HepG2 (cell line): ENCODE data around the gene PLEKHG4. TPM values are rescaled to one million over a fixed set of nuclear protein-coding genes. Genes with fewer than 3 reads are reported as not detected.
A peak's percentile ranks its signal among the peaks of the same experiment; 100 is the strongest.

Experiments
- ATRX ChIP-seq: sonication (generic); formaldehyde crosslinking; IDR thresholded peaks from 2 replicates; pipeline ENCODE4 v1.4.0; 2020; ENCODE audit warnings: missing genetic modification reagents, borderline replicate concordance
- EED ChIP-seq: sonication (generic); formaldehyde crosslinking; IDR thresholded peaks from 2 replicates; pipeline ENCODE4 v1.5.0; 2020; ENCODE audit warnings: mild to moderate bottlenecking, missing genetic modification reagents
- HHEX ChIP-seq: IDR thresholded peaks from 2 replicates; pipeline ENCODE4 v1.6.1; 2016; ENCODE audit warnings: control low read depth
- HNF4G ChIP-seq, 2 experiments: sonication (generic) in 1 of 2; formaldehyde crosslinking in 1 of 2; IDR thresholded peaks; 2 replicates each; pipeline versions ENCODE4 v1.4.0 to v1.6.1; 2011 to 2020; ENCODE audit warnings: borderline replicate concordance in 2 of 2, low read depth in 2 of 2, mild to moderate bottlenecking in 2 of 2, low read length in 1 of 2, missing genetic modification reagents in 1 of 2, moderate library complexity in 1 of 2
- HOXA5 ChIP-seq: sonication (generic); formaldehyde crosslinking; IDR thresholded peaks from 2 replicates; pipeline ENCODE4 v1.4.0; 2020; ENCODE audit warnings: missing genetic modification reagents
- MBD4 ChIP-seq: IDR thresholded peaks from 2 replicates; pipeline ENCODE4 v1.6.1; 2012; ENCODE audit warnings: low read length, inconsistent platforms, borderline replicate concordance
- MED8 ChIP-seq: sonication (generic); formaldehyde crosslinking; IDR thresholded peaks from 2 replicates; pipeline ENCODE4 v1.8.1; 2023; ENCODE audit warnings: mild to moderate bottlenecking, missing genetic modification reagents; ENCODE audit not compliant: insufficient replicate concordance
- NRL ChIP-seq: sonication (generic); formaldehyde crosslinking; IDR thresholded peaks from 2 replicates; pipeline ENCODE4 v1.5.0; 2020; ENCODE audit warnings: missing genetic modification reagents, mild to moderate bottlenecking, moderate library complexity, borderline replicate concordance
- RBM22 ChIP-seq: fragments of 200-400 bp; formaldehyde crosslinking; optimal IDR thresholded peaks from 2 replicates; pipeline ENCODE3; 2017; ENCODE audit warnings: mild to moderate bottlenecking, low read length, moderate library complexity
- SAP130 ChIP-seq: IDR thresholded peaks from 2 replicates; pipeline ENCODE4 v1.6.1; 2016; ENCODE audit warnings: low read depth
- SCMH1 ChIP-seq: sonication (generic); formaldehyde crosslinking; IDR thresholded peaks from 2 replicates; pipeline ENCODE4 v1.9.0; 2021; ENCODE audit warnings: missing genetic modification reagents, mild to moderate bottlenecking, borderline replicate concordance
- STAG1 ChIP-seq: sonication (generic); formaldehyde crosslinking; IDR thresholded peaks from 2 replicates; pipeline ENCODE4 v1.4.0; 2020; ENCODE audit warnings: missing genetic modification reagents
- ZBTB21 ChIP-seq: sonication (generic); formaldehyde crosslinking; IDR thresholded peaks from 2 replicates; pipeline ENCODE4 v1.4.0; 2020; ENCODE audit warnings: missing genetic modification reagents
- ZKSCAN1 ChIP-seq: fragments of 150-350 bp; IDR thresholded peaks from 2 replicates; pipeline ENCODE4 v1.6.1; 2014; ENCODE audit warnings: low read length
- ZNF138 ChIP-seq: sonication (generic); formaldehyde crosslinking; IDR thresholded peaks from 2 replicates; pipeline ENCODE4 v1.5.0; 2020; ENCODE audit warnings: mild to moderate bottlenecking, low read depth, missing genetic modification reagents
- ZNF44 ChIP-seq: sonication (generic); formaldehyde crosslinking; IDR thresholded peaks from 2 replicates; pipeline ENCODE4 v1.5.1; 2020; ENCODE audit warnings: mild to moderate bottlenecking, missing genetic modification reagents
- ZNF556 ChIP-seq: sonication (generic); formaldehyde crosslinking; IDR thresholded peaks from 2 replicates; pipeline ENCODE4 v1.4.0; 2020; ENCODE audit warnings: mild to moderate bottlenecking, missing genetic modification reagents, borderline replicate concordance
- ZNF850 ChIP-seq: sonication (generic); formaldehyde crosslinking; conservative IDR thresholded peaks from 2 replicates; pipeline ENCODE4 v1.9.0; 2021; ENCODE audit warnings: mild to moderate bottlenecking, missing genetic modification reagents
- polyA plus RNA-seq, 8 experiments: library from polyadenylated mRNA; depleted of rRNA in 3 of 8; stranded (reverse) in 7 of 8; unstranded in 1 of 8; fragments of >200 nt; fragmentation: Illumina TruSeq in 4 of 8; extraction: Trizol in 4 of 8; gene quantifications; 2 replicates each; pipeline versions ENCODE4 v1.2.1 to v1.2.3, GENCODE V29; 2011 to 2016; ENCODE audit warnings: low read depth in 4 of 8, missing spikeins in 1 of 8, mixed read lengths in 1 of 8; ENCODE audit not compliant: insufficient read depth in 1 of 8
- total RNA-seq, 5 experiments: library from RNA; depleted of rRNA; stranded (reverse); fragments of >200 nt; fragmentation: Illumina TruSeq; extraction: Trizol; gene quantifications; 2 replicates each; pipeline ENCODE4 v1.2.3, GENCODE V29; 2016; ENCODE audit warnings: low read depth in 1 of 5
- TF ChIP-seq, protein P1 (sequence below): sonication (generic); formaldehyde crosslinking; IDR thresholded peaks from 2 replicates; pipeline ENCODE4 v1.5.0; 2020; ENCODE audit warnings: mild to moderate bottlenecking, missing genetic modification reagents, borderline replicate concordance
- TF ChIP-seq, protein P2 (sequence below): sonication (generic); formaldehyde crosslinking; IDR thresholded peaks from 2 replicates; pipeline ENCODE4 v1.5.0; 2020; ENCODE audit warnings: mild to moderate bottlenecking, missing genetic modification reagents, moderate library complexity

The PLEKHG4 gene
- total and polyA plus RNA-seq, 2 of the 13 experiments (the other 11 are each of a cell fraction or from before 2014, with no cell fraction given) = 7.1 to 13.6 TPM

DNA sequence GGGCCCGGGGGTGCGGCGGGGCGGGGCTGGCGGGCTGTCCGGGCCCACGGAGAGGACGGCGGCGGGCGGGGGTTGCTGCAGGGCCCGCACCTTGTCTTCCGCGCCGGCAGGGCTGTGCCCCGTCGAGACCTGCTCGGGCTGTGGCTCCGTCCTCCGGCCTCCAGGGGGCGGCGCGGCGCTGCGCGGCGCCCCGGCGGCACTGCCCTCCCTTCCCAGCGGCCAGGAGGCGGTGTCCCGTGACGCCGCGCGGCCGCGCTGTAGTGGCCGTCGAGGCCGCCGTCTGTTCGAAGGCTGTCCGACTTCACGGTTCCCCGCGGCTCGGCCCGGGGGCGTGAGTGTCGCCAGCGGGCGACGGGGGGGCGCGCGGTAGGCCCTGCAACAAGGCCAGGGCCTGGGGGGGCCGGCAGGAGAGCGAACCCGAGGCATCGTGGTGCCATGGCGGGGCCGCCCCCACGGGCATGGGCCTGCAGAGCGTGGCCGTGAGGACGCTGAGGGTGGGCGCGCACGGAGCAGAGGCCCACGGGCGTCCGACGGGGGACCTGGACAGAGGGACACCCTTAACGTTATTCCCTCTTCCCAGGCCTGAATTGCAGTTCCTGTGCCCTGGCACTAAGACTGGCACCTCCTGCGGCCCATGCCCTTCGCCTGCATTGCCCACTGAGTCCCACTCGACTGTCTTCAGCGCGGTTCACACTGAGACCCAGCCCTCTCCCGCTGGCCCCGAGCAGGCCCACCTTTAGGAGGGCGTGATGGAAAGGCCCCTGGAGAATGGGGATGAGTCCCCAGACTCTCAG lies at the start of gene PLEKHG4 (continued):
- TF ChIP-seq ATRX = no peak
- no peak for TF ChIP-seq ZNF850
- TF ChIP-seq HOXA5 (CRISPR knock-in tag) = no peak
- TF ChIP-seq HNF4G (IDR thresholded peaks at IDR 0.05; ENCODE audit: borderline replicate concordance, low read depth, low read length) = no peak; the same call in 1 of the 2 replicates
- no peak for TF ChIP-seq HNF4G (CRISPR knock-in tag; IDR thresholded peaks at IDR 0.05; ENCODE audit: borderline replicate concordance, low read depth)
- TF ChIP-seq ZNF556 = peak; percentile 89
- peak; percentile 70 for TF ChIP-seq RBM22
- TF ChIP-seq, protein P1, sequence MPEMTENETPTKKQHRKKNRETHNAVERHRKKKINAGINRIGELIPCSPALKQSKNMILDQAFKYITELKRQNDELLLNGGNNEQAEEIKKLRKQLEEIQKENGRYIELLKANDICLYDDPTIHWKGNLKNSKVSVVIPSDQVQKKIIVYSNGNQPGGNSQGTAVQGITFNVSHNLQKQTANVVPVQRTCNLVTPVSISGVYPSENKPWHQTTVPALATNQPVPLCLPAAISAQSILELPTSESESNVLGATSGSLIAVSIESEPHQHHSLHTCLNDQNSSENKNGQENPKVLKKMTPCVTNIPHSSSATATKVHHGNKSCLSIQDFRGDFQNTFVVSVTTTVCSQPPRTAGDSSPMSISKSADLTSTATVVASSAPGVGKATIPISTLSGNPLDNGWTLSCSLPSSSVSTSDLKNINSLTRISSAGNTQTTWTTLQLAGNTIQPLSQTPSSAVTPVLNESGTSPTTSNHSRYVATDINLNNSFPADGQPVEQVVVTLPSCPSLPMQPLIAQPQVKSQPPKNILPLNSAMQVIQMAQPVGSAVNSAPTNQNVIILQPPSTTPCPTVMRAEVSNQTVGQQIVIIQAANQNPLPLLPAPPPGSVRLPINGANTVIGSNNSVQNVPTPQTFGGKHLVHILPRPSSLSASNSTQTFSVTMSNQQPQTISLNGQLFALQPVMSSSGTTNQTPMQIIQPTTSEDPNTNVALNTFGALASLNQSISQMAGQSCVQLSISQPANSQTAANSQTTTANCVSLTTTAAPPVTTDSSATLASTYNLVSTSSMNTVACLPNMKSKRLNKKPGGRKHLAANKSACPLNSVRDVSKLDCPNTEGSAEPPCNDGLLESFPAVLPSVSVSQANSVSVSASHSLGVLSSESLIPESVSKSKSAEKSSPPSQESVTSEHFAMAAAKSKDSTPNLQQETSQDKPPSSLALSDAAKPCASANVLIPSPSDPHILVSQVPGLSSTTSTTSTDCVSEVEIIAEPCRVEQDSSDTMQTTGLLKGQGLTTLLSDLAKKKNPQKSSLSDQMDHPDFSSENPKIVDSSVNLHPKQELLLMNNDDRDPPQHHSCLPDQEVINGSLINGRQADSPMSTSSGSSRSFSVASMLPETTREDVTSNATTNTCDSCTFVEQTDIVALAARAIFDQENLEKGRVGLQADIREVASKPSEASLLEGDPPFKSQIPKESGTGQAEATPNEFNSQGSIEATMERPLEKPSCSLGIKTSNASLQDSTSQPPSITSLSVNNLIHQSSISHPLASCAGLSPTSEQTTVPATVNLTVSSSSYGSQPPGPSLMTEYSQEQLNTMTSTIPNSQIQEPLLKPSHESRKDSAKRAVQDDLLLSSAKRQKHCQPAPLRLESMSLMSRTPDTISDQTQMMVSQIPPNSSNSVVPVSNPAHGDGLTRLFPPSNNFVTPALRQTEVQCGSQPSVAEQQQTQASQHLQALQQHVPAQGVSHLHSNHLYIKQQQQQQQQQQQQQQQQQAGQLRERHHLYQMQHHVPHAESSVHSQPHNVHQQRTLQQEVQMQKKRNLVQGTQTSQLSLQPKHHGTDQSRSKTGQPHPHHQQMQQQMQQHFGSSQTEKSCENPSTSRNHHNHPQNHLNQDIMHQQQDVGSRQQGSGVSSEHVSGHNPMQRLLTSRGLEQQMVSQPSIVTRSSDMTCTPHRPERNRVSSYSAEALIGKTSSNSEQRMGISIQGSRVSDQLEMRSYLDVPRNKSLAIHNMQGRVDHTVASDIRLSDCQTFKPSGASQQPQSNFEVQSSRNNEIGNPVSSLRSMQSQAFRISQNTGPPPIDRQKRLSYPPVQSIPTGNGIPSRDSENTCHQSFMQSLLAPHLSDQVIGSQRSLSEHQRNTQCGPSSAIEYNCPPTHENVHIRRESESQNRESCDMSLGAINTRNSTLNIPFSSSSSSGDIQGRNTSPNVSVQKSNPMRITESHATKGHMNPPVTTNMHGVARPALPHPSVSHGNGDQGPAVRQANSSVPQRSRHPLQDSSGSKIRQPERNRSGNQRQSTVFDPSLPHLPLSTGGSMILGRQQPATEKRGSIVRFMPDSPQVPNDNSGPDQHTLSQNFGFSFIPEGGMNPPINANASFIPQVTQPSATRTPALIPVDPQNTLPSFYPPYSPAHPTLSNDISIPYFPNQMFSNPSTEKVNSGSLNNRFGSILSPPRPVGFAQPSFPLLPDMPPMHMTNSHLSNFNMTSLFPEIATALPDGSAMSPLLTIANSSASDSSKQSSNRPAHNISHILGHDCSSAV (CRISPR knock-in tag) = no peak
- no peak for TF ChIP-seq ZKSCAN1
- TF ChIP-seq MED8 (CRISPR knock-in tag) = peak; percentile 66
- no peak for TF ChIP-seq ZBTB21 (CRISPR knock-in tag)
- TF ChIP-seq SCMH1 (CRISPR knock-in tag) = no peak
- peak; percentile 57 for TF ChIP-seq SAP130 (CRISPR knock-in tag)
- TF ChIP-seq HHEX = no peak
- TF ChIP-seq EED (CRISPR knock-in tag) = no peak
- peak; percentile 63 for TF ChIP-seq STAG1 (CRISPR knock-in tag)
- TF ChIP-seq ZNF138 = peak; percentile 42; the same call in 1 of the 2 replicates
- no peak for TF ChIP-seq ZNF44 (CRISPR knock-in tag)
- TF ChIP-seq MBD4 = no peak
- TF ChIP-seq, protein P2, sequence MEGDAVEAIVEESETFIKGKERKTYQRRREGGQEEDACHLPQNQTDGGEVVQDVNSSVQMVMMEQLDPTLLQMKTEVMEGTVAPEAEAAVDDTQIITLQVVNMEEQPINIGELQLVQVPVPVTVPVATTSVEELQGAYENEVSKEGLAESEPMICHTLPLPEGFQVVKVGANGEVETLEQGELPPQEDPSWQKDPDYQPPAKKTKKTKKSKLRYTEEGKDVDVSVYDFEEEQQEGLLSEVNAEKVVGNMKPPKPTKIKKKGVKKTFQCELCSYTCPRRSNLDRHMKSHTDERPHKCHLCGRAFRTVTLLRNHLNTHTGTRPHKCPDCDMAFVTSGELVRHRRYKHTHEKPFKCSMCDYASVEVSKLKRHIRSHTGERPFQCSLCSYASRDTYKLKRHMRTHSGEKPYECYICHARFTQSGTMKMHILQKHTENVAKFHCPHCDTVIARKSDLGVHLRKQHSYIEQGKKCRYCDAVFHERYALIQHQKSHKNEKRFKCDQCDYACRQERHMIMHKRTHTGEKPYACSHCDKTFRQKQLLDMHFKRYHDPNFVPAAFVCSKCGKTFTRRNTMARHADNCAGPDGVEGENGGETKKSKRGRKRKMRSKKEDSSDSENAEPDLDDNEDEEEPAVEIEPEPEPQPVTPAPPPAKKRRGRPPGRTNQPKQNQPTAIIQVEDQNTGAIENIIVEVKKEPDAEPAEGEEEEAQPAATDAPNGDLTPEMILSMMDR (CRISPR knock-in tag) = peak; percentile 71; the same call in 1 of the 2 replicates
- TF ChIP-seq NRL (CRISPR knock-in tag) = no peak; the same call in 1 of the 2 replicates
